ENCODE data around the gene TWIST1.

DNA sequence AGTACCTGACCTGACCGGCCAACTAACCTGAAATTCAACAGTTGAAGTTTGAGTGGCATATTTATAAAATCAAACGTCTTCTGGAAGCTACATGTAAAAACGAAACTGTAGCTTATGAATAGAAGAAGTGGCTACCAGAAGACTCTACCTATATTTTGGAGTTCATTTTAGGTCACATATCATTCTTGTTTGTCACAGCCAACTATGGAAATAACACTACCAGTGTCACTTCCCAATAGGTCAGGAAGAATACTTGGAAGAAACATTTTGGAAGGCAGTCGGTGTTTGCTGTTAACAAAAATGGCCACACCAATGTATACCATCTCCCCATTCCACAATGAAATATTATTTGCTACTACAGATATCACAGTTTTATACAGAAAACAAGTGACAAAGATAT, 12.6 kb downstream of the TWIST1 start:
- TF ChIP-seq PKNOX1 (IDR thresholded peaks at IDR 0.05) = no peak
- no peak for TF ChIP-seq ELF4 (IDR thresholded peaks at IDR 0.05)
- no peak for TF ChIP-seq ARNT (IDR thresholded peaks at IDR 0.05)
- TF ChIP-seq SP1 (IDR thresholded peaks at IDR 0.05) = no peak
- no peak for TF ChIP-seq L3MBTL2 (conservative IDR thresholded peaks at IDR 0.05)
- TF ChIP-seq FOXK2 (IDR thresholded peaks at IDR 0.05) = no peak
- TF ChIP-seq BHLHE40 (IDR thresholded peaks at IDR 0.05; ENCODE audit: borderline replicate concordance) = no peak
- TF ChIP-seq FOXM1 (IDR thresholded peaks at IDR 0.05; ENCODE audit: borderline replicate concordance) = no peak
- no peak for TF ChIP-seq NFRKB (IDR thresholded peaks at IDR 0.05)
- TF ChIP-seq ZNF384 (IDR thresholded peaks at IDR 0.05) = no peak

Data from HEK293T (cell line).